SU-DHL-6 (cell line): Measurements from ENCODE around the gene HSDL2.
"Not testable (repeated sequence)": the region's sequence is repeated elsewhere in the genome, so short reads cannot be mapped to it uniquely, and the experiment has no call there.

Experiments
- CTCF ChIP-seq: fragments of 200-600 bp; sonication (generic); IDR thresholded peaks from one replicate; pipeline ENCODE4 v1.5.1; 2017; ENCODE audit warnings: antibody characterized with exemption, mild to moderate bottlenecking, low read length, moderate library complexity; ENCODE audit not compliant: insufficient read depth, poor library complexity, severe bottlenecking
- EZH2phosphoT487 ChIP-seq: fragments of 200-600 bp; sonication (generic), shearing (Covaris generic); conservative IDR thresholded peaks from 2 replicates; pipeline ENCODE4 v1.6.1; 2018; ENCODE audit warnings: mild to moderate bottlenecking, antibody characterized with exemption, low read length, moderate library complexity, mixed read lengths

GRCh38 chr9:112391936-112392560, 12.1 kb downstream of the HSDL2 start:
- not testable (repeated sequence) for TF ChIP-seq CTCF, EZH2phosphoT487
